GM21360 (cell line): ENCODE results near the gene UMOD.

ENCODE experiments used
- ATAC-seq: cut with Tn5 transposase; IDR thresholded peaks from one replicate; pipeline ENCODE4 v1.9.1; 2021; ENCODE audit warnings: mild to moderate bottlenecking, moderate library complexity; ENCODE audit not compliant: unreplicated experiment

Gene UMOD

GRCh38 chr16:20364051-20364450 lies 11.5 kb upstream of the UMOD start:
- ATAC-seq = no peak

GRCh38 chr16:20363191-20363590 lies 10.7 kb upstream of the UMOD start:
- ATAC-seq = no peak

GRCh38 chr16:20359997-20360396 lies 7.5 kb upstream of the UMOD start:
- ATAC-seq = no peak

GRCh38 chr16:20355114-20355782 lies 2.7 kb upstream of the UMOD start:
- ATAC-seq = no peak

GRCh38 chr16:20353379-20353778 lies 864 bp upstream of the UMOD start:
- ATAC-seq = no peak

GRCh38 chr16:20349615-20350014 lies 2.9 kb downstream of the UMOD start:
- no peak for ATAC-seq

- no peak for ATAC-seq
Measured at GRCh38 chr16:20348365-20349185, 3.9 kb downstream of the UMOD start.

GRCh38 chr16:20347666-20348364 lies 4.7 kb downstream of the UMOD start:
- ATAC-seq = no peak

- ATAC-seq = no peak
Measured at GRCh38 chr16:20344611-20345010, 7.9 kb downstream of the UMOD start.

GRCh38 chr16:20339744-20340143 lies 12.8 kb downstream of the UMOD start:
- ATAC-seq = no peak

- no peak for ATAC-seq
Measured at GRCh38 chr16:20336955-20337354, 15.6 kb downstream of the UMOD start.

GRCh38 chr16:20334396-20334795 lies 18.1 kb downstream of the UMOD start:
- no peak for ATAC-seq

- no peak for ATAC-seq
Measured at GRCh38 chr16:20333120-20333519, 19.4 kb downstream of the UMOD start.

- ATAC-seq = no peak
Measured at GRCh38 chr16:20332411-20332810, 20.1 kb downstream of the UMOD start.

- no peak for ATAC-seq
Measured at GRCh38 chr16:20331635-20332034, 20.9 kb downstream of the UMOD start.

- no peak for ATAC-seq
Measured at GRCh38 chr16:20329392-20330138, 22.9 kb downstream of the UMOD start.

GRCh38 chr16:20327444-20328041 lies 25.0 kb downstream of the UMOD start, which contains the start of gene GP2:
Gene GP2, minus strand, starts transcription at chr16:20327513. Its CDS starts 1,082 bp downstream, at chr16:20326431.
- no peak for ATAC-seq

- ATAC-seq = no peak
Measured at GRCh38 chr16:20326321-20326720, 26.2 kb downstream of the UMOD start.

- ATAC-seq = no peak
Measured at GRCh38 chr16:20325005-20325404, 27.5 kb downstream of the UMOD start.

GRCh38 chr16:20323591-20324117 lies 28.9 kb downstream of the UMOD start:
- no peak for ATAC-seq
